Cardiac fibroblast (primary cell): ENCODE data around the gene PLA2G5.

ENCODE experiments used
- DNase-seq, 2 donors: peaks; one replicate each; pipeline versions ENCODE4 v3.0.0 to v3.0.0-alpha.2; 2010; ENCODE audit warnings: low read depth in 2 of 2
- H3K4me3 ChIP-seq, 2 donors: replicated peaks in 1 of 2; 1 replicate in 1 of 2; 2 replicates in 1 of 2; pipeline ENCODE4 v1.5.1; 2011; ENCODE audit warnings: low read depth in 2 of 2, low read length in 2 of 2, mild to moderate bottlenecking in 2 of 2, moderate library complexity in 1 of 2
- TF ChIP-seq, protein P1 (sequence below): IDR thresholded peaks from one replicate; pipeline ENCODE4 v1.5.1; 2011; ENCODE audit warnings: low read depth, mild to moderate bottlenecking, low read length, inconsistent platforms

PLA2G5 gene

DNA sequence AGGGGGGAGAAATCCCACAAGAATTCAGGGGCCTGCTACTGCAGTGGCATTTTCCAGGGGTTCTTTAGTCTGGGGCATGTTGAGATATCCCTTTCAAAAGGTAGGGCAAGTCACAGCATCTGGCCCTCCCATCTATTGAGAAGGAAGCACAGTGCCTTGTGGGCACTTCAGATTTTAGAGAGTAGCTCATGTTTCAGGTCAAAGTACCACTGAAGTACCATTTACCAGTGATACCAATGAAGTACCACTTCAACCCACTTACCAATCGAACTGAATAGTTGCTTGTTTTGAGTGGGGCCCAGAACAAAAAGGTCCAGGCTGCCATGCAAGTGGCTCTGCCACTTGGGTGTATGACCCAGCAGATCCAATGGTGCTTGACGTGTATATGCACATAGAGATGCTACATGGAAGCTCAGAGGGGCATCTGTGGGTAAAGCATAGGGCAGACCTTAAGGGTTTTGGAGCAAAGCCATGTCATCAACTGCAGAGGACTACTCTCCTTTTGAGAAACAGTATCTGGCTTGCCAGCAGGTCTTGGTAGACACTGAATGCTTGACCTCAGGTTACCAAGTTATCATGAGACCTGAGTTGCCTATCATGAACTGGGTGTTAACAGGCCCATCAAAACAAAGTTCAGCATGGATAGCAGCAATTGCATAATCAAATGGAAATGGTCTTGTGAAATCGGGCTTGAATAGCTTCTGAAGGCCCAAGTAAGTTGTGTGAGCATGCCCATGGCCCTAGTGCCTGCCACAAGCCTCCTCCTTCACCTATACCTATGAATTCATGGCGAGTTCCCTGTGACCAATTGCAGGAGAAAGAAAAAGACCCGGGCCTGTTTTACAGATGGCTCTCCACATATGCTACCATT is 25.8 kb downstream of the PLA2G5 start:
- H3K4me3 ChIP-seq: no peak overlapping the region
- peak in 1 of 2 donors; percentile 45 for DNase-seq
- TF ChIP-seq, protein P1, sequence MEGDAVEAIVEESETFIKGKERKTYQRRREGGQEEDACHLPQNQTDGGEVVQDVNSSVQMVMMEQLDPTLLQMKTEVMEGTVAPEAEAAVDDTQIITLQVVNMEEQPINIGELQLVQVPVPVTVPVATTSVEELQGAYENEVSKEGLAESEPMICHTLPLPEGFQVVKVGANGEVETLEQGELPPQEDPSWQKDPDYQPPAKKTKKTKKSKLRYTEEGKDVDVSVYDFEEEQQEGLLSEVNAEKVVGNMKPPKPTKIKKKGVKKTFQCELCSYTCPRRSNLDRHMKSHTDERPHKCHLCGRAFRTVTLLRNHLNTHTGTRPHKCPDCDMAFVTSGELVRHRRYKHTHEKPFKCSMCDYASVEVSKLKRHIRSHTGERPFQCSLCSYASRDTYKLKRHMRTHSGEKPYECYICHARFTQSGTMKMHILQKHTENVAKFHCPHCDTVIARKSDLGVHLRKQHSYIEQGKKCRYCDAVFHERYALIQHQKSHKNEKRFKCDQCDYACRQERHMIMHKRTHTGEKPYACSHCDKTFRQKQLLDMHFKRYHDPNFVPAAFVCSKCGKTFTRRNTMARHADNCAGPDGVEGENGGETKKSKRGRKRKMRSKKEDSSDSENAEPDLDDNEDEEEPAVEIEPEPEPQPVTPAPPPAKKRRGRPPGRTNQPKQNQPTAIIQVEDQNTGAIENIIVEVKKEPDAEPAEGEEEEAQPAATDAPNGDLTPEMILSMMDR: no peak

DNA sequence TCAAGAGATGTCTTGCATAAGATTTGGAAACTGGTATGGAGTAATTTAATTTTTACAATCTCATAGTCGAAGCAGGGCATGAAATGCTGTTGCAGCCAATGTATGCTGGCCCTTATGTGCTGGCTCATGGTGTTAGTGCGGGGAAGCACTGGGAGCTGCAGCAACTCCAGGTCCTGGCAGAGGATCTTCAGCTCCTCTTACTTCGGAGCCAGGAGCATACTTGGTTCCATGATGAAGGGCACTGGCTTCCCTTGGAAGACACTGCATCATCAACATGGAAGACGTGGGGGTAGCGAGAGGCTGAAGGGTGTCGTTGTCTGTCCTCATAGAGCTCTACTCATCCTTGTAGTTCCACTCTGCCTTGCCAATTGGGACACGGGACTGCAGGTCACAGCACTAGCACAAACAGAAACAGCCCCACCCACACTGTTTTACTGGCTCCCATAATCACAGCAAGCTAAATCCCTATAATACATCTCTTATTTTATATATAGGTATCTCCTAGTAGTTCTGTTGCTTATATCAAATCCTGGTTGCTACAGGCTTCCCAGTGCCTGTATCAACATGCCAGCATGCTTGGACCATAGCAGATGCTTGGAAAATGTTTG is 26.9 kb downstream of the PLA2G5 start:
- DNase-seq: no peak
- TF ChIP-seq, protein P1: no peak
- no peak overlapping the region for H3K4me3 ChIP-seq

DNA sequence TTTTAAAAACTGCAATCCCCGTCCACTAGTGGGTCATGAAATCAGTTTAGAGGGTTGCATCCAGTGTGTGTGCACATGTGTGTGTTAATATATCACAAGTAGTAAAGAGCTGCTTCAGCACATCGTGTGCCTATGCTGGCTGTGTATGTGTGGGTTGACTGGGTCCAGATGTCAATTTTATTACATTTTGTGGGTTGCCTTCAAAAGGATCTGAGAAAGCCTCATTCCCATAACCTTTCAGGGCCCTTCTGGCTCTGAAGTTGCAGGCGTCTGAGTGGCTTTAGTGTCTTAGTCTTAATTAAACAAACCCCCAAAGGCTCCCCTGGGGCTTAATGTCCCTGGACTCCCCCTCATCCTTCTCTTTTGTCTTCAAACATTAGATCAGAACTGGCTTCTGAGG is 29.5 kb downstream of the PLA2G5 start:
- TF ChIP-seq, protein P1: no peak
- no peak for DNase-seq

DNA sequence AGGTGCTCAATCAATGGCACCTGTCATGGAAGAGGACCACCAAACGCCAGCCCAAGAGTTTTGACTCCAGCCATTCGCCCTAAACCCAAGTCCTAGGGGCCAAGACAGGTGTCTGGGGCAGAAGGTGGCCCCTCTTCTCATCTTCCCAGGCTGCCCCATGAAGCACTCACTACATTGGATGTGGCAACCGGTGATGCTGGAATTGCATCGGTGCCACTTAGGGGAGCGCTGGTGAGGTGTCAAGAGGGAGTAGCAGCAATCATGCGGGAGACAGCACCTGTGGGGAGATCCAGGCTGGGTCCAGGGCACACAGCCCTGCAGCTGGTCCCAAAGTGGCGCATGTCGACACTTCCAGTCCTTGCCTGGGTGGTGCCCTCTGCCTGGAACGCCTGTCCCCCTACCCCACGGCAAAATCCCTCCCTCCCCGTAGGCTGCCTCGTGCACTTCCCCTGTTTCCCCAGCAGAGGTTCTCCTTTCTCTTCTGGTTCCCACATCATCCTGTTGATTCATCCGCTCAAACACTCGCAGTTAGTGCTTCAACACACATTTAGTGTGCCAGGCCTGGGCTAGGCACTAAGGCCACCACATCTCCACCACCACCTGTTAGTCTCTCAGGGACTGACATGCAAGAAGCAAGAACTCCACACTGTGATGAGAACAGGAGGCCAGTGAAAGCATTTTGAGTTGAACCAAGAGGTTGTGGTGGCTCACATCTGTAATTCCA is 30.8 kb downstream of the PLA2G5 start:
- peak; percentile 73 to 78 for DNase-seq
- H3K4me3 ChIP-seq: no peak overlapping the region
- TF ChIP-seq, protein P1: peak; percentile 91

More for the DNA sequence above, 29.5 kb downstream of the PLA2G5 start:
- H3K4me3 ChIP-seq: no peak overlapping the region

DNA sequence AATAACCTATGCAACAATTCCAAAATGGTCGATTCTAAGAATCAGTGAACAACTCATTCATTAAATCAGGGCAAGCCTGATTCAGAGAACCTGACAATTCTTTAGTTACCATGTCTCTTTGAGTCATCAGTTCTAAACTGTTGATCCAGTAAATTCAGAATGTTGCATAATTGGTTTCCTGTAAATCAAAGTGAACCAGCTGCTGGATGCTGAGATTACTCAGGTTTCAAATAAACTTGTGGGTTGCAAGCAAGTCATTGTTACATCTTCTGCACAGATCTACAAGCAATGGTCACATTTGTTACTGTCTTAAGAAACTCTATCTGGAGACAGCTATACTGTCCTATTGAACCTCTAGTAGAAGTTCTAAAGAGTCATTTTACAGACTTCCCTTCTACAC is 32.9 kb downstream of the PLA2G5 start:
- TF ChIP-seq, protein P1: no peak
- DNase-seq: peak; percentile 76 to 78
- no peak overlapping the region for H3K4me3 ChIP-seq

DNA sequence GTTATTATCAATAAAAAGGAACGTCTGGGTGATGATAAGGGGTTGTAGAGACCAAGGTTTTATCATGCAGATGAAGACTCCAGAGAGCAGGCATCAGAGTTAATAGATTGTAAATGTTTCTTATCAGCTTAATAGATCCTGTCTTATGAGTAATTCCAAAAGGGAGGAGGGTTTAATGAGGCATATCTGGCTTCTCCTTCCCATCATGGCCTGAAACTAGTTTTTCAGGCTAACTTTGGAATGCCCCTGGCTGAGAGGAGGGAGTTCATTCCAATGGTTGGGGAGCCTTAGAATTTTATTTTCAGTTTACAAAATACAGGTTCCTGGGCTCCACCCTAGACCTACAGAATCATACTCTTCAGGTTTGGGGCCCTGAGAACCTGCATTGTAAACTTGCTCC is 35.9 kb downstream of the PLA2G5 start:
- DNase-seq: no peak
- TF ChIP-seq, protein P1: no peak
- H3K4me3 ChIP-seq: no peak overlapping the region
